Measurements from ENCODE around the gene AFG1L.

The AFG1L gene

GRCh38 chr6:108285381-108285780 is 9.5 kb upstream of the AFG1L start:
- Histone ChIP-seq H2AFZ (ENCODE audit: low read depth, low read length) (no peak overlapping the region), H3K4me2 (ENCODE audit: low read length) (no peak overlapping the region), H4K20me1 (ENCODE audit: insufficient read depth, low read length) (no peaks in the 10 kb centered on the region), H3K27me3 (ENCODE audit: low read depth, low read length) (no peaks in the 10 kb centered on the region), H3K27ac (ENCODE audit: low read length) (no peak overlapping the region), H3K9ac (ENCODE audit: low read length) (no peak overlapping the region), H3K79me2 (ENCODE audit: low read length) (no peaks in the 10 kb centered on the region), H3K4me3 (ENCODE audit: low read length) (no peak overlapping the region), H3K36me3 (replicated peaks; ENCODE audit: low read depth, low read length) (no peaks in the 10 kb centered on the region), H3K9me3 (ENCODE audit: insufficient read depth, low read length) (no peaks in the 10 kb centered on the region), H3K4me1 (ENCODE audit: low read length) (peaks cover 6% of the 10 kb centered on the region; the same call in 1 of the 2 replicates)
- TF ChIP-seq EZH2phosphoT487 (IDR thresholded peaks at IDR 0.05; ENCODE audit: low read depth): no peak
- TF ChIP-seq, protein P1, sequence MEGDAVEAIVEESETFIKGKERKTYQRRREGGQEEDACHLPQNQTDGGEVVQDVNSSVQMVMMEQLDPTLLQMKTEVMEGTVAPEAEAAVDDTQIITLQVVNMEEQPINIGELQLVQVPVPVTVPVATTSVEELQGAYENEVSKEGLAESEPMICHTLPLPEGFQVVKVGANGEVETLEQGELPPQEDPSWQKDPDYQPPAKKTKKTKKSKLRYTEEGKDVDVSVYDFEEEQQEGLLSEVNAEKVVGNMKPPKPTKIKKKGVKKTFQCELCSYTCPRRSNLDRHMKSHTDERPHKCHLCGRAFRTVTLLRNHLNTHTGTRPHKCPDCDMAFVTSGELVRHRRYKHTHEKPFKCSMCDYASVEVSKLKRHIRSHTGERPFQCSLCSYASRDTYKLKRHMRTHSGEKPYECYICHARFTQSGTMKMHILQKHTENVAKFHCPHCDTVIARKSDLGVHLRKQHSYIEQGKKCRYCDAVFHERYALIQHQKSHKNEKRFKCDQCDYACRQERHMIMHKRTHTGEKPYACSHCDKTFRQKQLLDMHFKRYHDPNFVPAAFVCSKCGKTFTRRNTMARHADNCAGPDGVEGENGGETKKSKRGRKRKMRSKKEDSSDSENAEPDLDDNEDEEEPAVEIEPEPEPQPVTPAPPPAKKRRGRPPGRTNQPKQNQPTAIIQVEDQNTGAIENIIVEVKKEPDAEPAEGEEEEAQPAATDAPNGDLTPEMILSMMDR (IDR thresholded peaks at IDR 0.05; ENCODE audit: low read depth, low read length): no peak

DNA sequence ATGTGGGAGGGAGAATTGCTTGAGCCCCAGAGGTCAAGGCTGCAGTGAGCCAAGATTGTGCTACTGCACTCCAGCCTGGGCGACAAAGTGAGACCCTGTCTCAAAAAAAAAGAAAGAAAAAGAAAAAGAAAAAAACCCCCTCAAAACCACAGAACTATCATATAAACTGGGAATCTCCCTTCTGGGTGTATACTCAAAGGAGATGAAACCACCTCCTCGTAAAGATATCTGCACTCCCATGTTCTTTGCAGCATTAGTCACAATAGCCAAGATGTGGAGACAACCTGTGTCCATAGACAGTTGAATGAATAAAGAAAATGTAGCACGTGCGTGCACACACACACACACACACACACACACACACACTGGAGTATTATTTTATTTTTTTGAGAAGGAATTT is 8.5 kb upstream of the AFG1L start:
- Histone ChIP-seq H3K4me1 (ENCODE audit: low read length) (peaks cover 6% of the 10 kb centered on the region; the same call in 1 of the 2 replicates), H3K9me3 (ENCODE audit: insufficient read depth, low read length) (no peaks in the 10 kb centered on the region), H3K36me3 (replicated peaks; ENCODE audit: low read depth, low read length) (no peaks in the 10 kb centered on the region), H2AFZ (ENCODE audit: low read depth, low read length) (no peak overlapping the region), H3K4me2 (ENCODE audit: low read length) (no peak overlapping the region), H3K27me3 (ENCODE audit: low read depth, low read length) (no peaks in the 10 kb centered on the region), H3K27ac (ENCODE audit: low read length) (no peak overlapping the region), H4K20me1 (ENCODE audit: insufficient read depth, low read length) (no peaks in the 10 kb centered on the region), H3K9ac (ENCODE audit: low read length) (no peak overlapping the region), H3K4me3 (ENCODE audit: low read length) (no peak overlapping the region), H3K79me2 (ENCODE audit: low read length) (no peaks in the 10 kb centered on the region)
- no peak for TF ChIP-seq EZH2phosphoT487 (IDR thresholded peaks at IDR 0.05; ENCODE audit: low read depth)
- TF ChIP-seq, protein P1 (IDR thresholded peaks at IDR 0.05; ENCODE audit: low read depth, low read length): no peak

GRCh38 chr6:108287373-108287772 is 7.5 kb upstream of the AFG1L start:
- Histone ChIP-seq H3K4me3 (ENCODE audit: low read length) (no peak overlapping the region), H3K9me3 (ENCODE audit: insufficient read depth, low read length) (no peaks in the 10 kb centered on the region), H3K36me3 (replicated peaks; ENCODE audit: low read depth, low read length) (no peaks in the 10 kb centered on the region), H3K27me3 (ENCODE audit: low read depth, low read length) (no peaks in the 10 kb centered on the region), H2AFZ (ENCODE audit: low read depth, low read length) (no peak overlapping the region), H3K27ac (ENCODE audit: low read length) (no peak overlapping the region), H3K79me2 (ENCODE audit: low read length) (no peaks in the 10 kb centered on the region), H3K9ac (ENCODE audit: low read length) (no peak overlapping the region), H3K4me1 (ENCODE audit: low read length) (peaks cover 8% of the 10 kb centered on the region; the same call in 1 of the 2 replicates), H4K20me1 (ENCODE audit: insufficient read depth, low read length) (no peaks in the 10 kb centered on the region), H3K4me2 (ENCODE audit: low read length) (no peak overlapping the region)
- TF ChIP-seq EZH2phosphoT487 (IDR thresholded peaks at IDR 0.05; ENCODE audit: low read depth): no peak
- TF ChIP-seq, protein P1 (IDR thresholded peaks at IDR 0.05; ENCODE audit: low read depth, low read length): no peak

DNA sequence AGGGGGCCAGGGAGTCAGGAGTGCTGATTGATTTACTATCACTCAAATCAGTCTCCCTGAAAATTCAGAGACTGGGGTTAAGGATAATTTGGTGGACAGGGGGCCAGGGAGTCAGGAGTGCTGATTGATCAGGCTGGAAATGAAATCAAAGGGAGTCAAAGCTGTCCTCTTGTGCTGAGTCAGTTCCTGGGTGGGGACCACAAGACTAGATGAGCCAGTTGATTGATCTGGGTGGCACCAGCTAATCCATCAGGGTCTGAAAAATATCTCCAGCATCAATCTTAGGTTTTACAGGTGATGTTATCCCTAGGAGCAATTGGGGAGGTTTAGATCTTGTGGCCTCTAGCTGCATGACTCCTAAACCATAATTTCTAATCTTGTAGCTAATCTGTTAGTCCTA is 6.1 kb upstream of the AFG1L start:
- no peaks in the 10 kb centered on the region for H3K9me3 ChIP-seq (ENCODE audit: insufficient read depth, low read length)
- no peak overlapping the region for H2AFZ ChIP-seq (ENCODE audit: low read depth, low read length)
- peaks cover 11% of the 10 kb centered on the region for H3K4me1 ChIP-seq (ENCODE audit: low read length)
- no peak overlapping the region for H3K4me3 ChIP-seq (ENCODE audit: low read length)
- no peaks in the 10 kb centered on the region for H4K20me1 ChIP-seq (ENCODE audit: insufficient read depth, low read length)
- no peak overlapping the region for H3K9ac ChIP-seq (ENCODE audit: low read length)
- no peaks in the 10 kb centered on the region for H3K79me2 ChIP-seq (ENCODE audit: low read length)
- H3K36me3 ChIP-seq (replicated peaks; ENCODE audit: low read depth, low read length): no peaks in the 10 kb centered on the region
- TF ChIP-seq EZH2phosphoT487 (IDR thresholded peaks at IDR 0.05; ENCODE audit: low read depth): no peak
- TF ChIP-seq, protein P1 (IDR thresholded peaks at IDR 0.05; ENCODE audit: low read depth, low read length): no peak
- no peaks in the 10 kb centered on the region for H3K27me3 ChIP-seq (ENCODE audit: low read depth, low read length)
- H3K27ac ChIP-seq (ENCODE audit: low read length): no peak overlapping the region
- no peak overlapping the region for H3K4me2 ChIP-seq (ENCODE audit: low read length)

Measured in OCI-LY3 (cell line).